Endothelial cell (in vitro differentiated cells): ENCODE results near the gene CD248. TPM values are rescaled to one million over a fixed set of nuclear protein-coding genes. Genes with fewer than 3 reads are reported as not detected.

Source experiments
- DNase-seq: peaks from one replicate; pipeline ENCODE4 v3.0.0; 2021; ENCODE audit warnings: low spot score
- H3K27ac Mint-ChIP-seq: one replicate; pipeline ENCODE4 v1.8.0; 2021; ENCODE audit warnings: mixed read lengths, inconsistent platforms; ENCODE audit not compliant: unreplicated experiment
- H3K27me3 Mint-ChIP-seq: one replicate; pipeline ENCODE4 v1.8.0; 2021; ENCODE audit warnings: mild to moderate bottlenecking, moderate library complexity, mixed read lengths, inconsistent platforms; ENCODE audit not compliant: unreplicated experiment
- H3K36me3 Mint-ChIP-seq: one replicate; pipeline ENCODE4 v1.8.0; 2021; ENCODE audit warnings: mild to moderate bottlenecking, low read depth, mixed read lengths, inconsistent platforms; ENCODE audit not compliant: unreplicated experiment
- H3K4me1 Mint-ChIP-seq: one replicate; pipeline ENCODE4 v1.8.0; 2021; ENCODE audit warnings: mild to moderate bottlenecking, mixed read lengths, inconsistent platforms; ENCODE audit not compliant: unreplicated experiment
- H3K4me3 Mint-ChIP-seq: one replicate; pipeline ENCODE4 v1.8.0; 2021; ENCODE audit warnings: mild to moderate bottlenecking, mixed read lengths, inconsistent platforms; ENCODE audit not compliant: unreplicated experiment
- H3K9me3 Mint-ChIP-seq: one replicate; pipeline ENCODE4 v1.8.0; 2021; ENCODE audit warnings: mixed read lengths, inconsistent platforms; ENCODE audit not compliant: unreplicated experiment
- CTCF ChIP-seq: fragments of 200-600 bp; sonication (generic); IDR thresholded peaks from one replicate; pipeline ENCODE4 v1.5.0; 2021; ENCODE audit warnings: antibody characterized with exemption; ENCODE audit not compliant: unreplicated experiment
- total RNA-seq: library from RNA; stranded (reverse); fragmentation: NEBNext Ultra II Directional; extraction: Animal tissue kit (Norgen Biotek cat#: 25700); gene quantifications from one replicate; pipeline ENCODE4 v1.2.1, GENCODE V29; 2021; ENCODE audit not compliant: unreplicated experiment

CD248 gene
- total RNA-seq, 1 donor from 2014 or later, result 2.9 TPM

GRCh38 chr11:66333220-66333877 is 16.5 kb upstream of the CD248 start:
- Mint-ChIP-seq H3K36me3 (peaks cover 2% of the 10 kb centered on the region), H3K27me3 (peaks cover 14% of the 10 kb centered on the region), H3K9me3 (no peaks in the 10 kb centered on the region), H3K4me3 (no peak overlapping the region), H3K27ac (no peak overlapping the region), H3K4me1 (peaks cover 12% of the 10 kb centered on the region)
- no peak for TF ChIP-seq CTCF
- DNase-seq, result no peak

GRCh38 chr11:66332371-66333219 is 15.8 kb upstream of the CD248 start:
- TF ChIP-seq CTCF, result no peak
- H3K27me3 Mint-ChIP-seq, result peaks cover 14% of the 10 kb centered on the region
- no peak for DNase-seq
- H3K27ac Mint-ChIP-seq, result no peak overlapping the region
- no peak overlapping the region for H3K4me3 Mint-ChIP-seq
- H3K4me1 Mint-ChIP-seq, result peaks cover 17% of the 10 kb centered on the region
- peaks cover 3% of the 10 kb centered on the region for H3K36me3 Mint-ChIP-seq
- H3K9me3 Mint-ChIP-seq, result no peaks in the 10 kb centered on the region

- peaks cover 8% of the 10 kb centered on the region for H3K36me3 Mint-ChIP-seq
- no peak overlapping the region for H3K27ac Mint-ChIP-seq
- H3K4me1 Mint-ChIP-seq, result peaks cover 23% of the 10 kb centered on the region
- H3K4me3 Mint-ChIP-seq, result no peak overlapping the region
- DNase-seq, result no peak
- TF ChIP-seq CTCF, result no peak
- no peaks in the 10 kb centered on the region for H3K9me3 Mint-ChIP-seq
- H3K27me3 Mint-ChIP-seq, result peaks cover 12% of the 10 kb centered on the region
These were observed 14.9 kb upstream of the CD248 start for GRCh38 chr11:66331542-66332370.

- H3K27ac Mint-ChIP-seq, result no peak overlapping the region
- peaks cover 8% of the 10 kb centered on the region for H3K36me3 Mint-ChIP-seq
These were observed 14.1 kb upstream of the CD248 start for GRCh38 chr11:66330931-66331330.

More at GRCh38 chr11:66330931-66331330, 14.1 kb upstream of the CD248 start:
- H3K4me1 Mint-ChIP-seq, result peaks cover 23% of the 10 kb centered on the region
- TF ChIP-seq CTCF, result no peak
- H3K27me3 Mint-ChIP-seq, result peaks cover 11% of the 10 kb centered on the region
- no peak for DNase-seq
- no peak overlapping the region for H3K4me3 Mint-ChIP-seq
- no peaks in the 10 kb centered on the region for H3K9me3 Mint-ChIP-seq
